ENCODE data around the gene RNF144B. TPM values are rescaled to one million over a fixed set of nuclear protein-coding genes. Genes with fewer than 3 reads are reported as not detected.
A peak's percentile ranks its signal among the peaks of the same experiment; 100 is the strongest.

RNF144B gene
- total RNA-seq, 1 experiment from 2014 or later, result 8.2 TPM

- no peak for TF ChIP-seq E2F1 (CRISPR knock-in tag; IDR thresholded peaks at IDR 0.05)
- TF ChIP-seq SP1 (CRISPR knock-in tag; conservative IDR thresholded peaks at IDR 0.05), result no peak
Observed at GRCh38 chr6:18390476-18390875, 3.3 kb downstream of the RNF144B start (continued).

GRCh38 chr6:18391023-18391422 is 3.9 kb downstream of the RNF144B start:
- no peak for DNase-seq (ENCODE audit: low spot score)
- Mint-ChIP-seq H3K36me3 (no peaks in the 10 kb centered on the region), H3K9me3 (no peaks in the 10 kb centered on the region), H3K27me3 (ENCODE audit: low read depth) (no peaks in the 10 kb centered on the region), H3K4me3 (no peak overlapping the region), H3K4me1 (peaks cover 79% of the 10 kb centered on the region), H3K27ac (no peak overlapping the region)
- POLR2A ChIA-PET, result no interaction called here
- ATAC-seq, result no peak
- CTCF ChIA-PET, result no interaction called here
- TF ChIP-seq CREM (CRISPR knock-in tag; IDR thresholded peaks at IDR 0.05) (no peak), NFYB (CRISPR knock-in tag; conservative IDR thresholded peaks at IDR 0.05; ENCODE audit: low read depth) (0 out of 2 replicates have a peak, but pooled peaks have one; percentile 21)

GRCh38 chr6:18392346-18392877 is 5.3 kb downstream of the RNF144B start:
- TF ChIP-seq PRDM15 (CRISPR knock-in tag; IDR thresholded peaks at IDR 0.05), result no peak
- no peak for TF ChIP-seq CTCF (IDR thresholded peaks at IDR 0.05)
- no peak for TF ChIP-seq ZNF512 (CRISPR knock-in tag; IDR thresholded peaks at IDR 0.05; ENCODE audit: borderline replicate concordance)
- ChIA-PET POLR2A (no interaction called here), CTCF (interaction anchor here (0.6 kb wide), 1 partner anchor 66 kb away, joined by 5 read pairs; no protein-coding TSS in a partner anchor)
- Mint-ChIP-seq H3K9me3 (no peaks in the 10 kb centered on the region), H3K36me3 (no peaks in the 10 kb centered on the region), H3K4me1 (peaks cover 77% of the 10 kb centered on the region), H3K4me3 (no peak overlapping the region), H3K27ac (no peak overlapping the region), H3K27me3 (ENCODE audit: low read depth) (no peaks in the 10 kb centered on the region)
- ATAC-seq (no peak), DNase-seq (ENCODE audit: low spot score) (no peak)

- H3K4me1 Mint-ChIP-seq, result peaks cover 70% of the 10 kb centered on the region
- no peaks in the 10 kb centered on the region for H3K27me3 Mint-ChIP-seq (ENCODE audit: low read depth)
- H3K36me3 Mint-ChIP-seq, result no peaks in the 10 kb centered on the region
- ChIA-PET CTCF (no interaction called here), POLR2A (no interaction called here)
- TF ChIP-seq TEAD4 (CRISPR knock-in tag; IDR thresholded peaks at IDR 0.05) (no peak), MXD4 (CRISPR knock-in tag; IDR thresholded peaks at IDR 0.05; ENCODE audit: borderline replicate concordance) (no peak), E2F4 (CRISPR knock-in tag; IDR thresholded peaks at IDR 0.05; ENCODE audit: borderline replicate concordance, low read depth) (no peak)
- no peaks in the 10 kb centered on the region for H3K9me3 Mint-ChIP-seq
- no peak overlapping the region for H3K27ac Mint-ChIP-seq
- H3K4me3 Mint-ChIP-seq, result no peak overlapping the region
- ATAC-seq, result no peak
- DNase-seq (ENCODE audit: low spot score), result no peak
Observed at GRCh38 chr6:18393698-18394097, 6.5 kb downstream of the RNF144B start.

Data from WTC11 (cell line).